Progenitor cell of endocrine pancreas (in vitro differentiated cells): ENCODE measurements around the gene JADE2. TPM values are rescaled to one million over a fixed set of nuclear protein-coding genes. Genes with fewer than 3 reads are reported as not detected.

Source experiments
- DNase-seq: peaks from one replicate; pipeline ENCODE4 v3.0.0; 2021; ENCODE audit warnings: low spot score; ENCODE audit not compliant: unreplicated experiment
- H3K27ac Mint-ChIP-seq: 2 replicates; pipeline ENCODE4 v1.8.0; 2021; ENCODE audit warnings: mild to moderate bottlenecking, moderate library complexity, mixed read lengths
- H3K27me3 Mint-ChIP-seq: 2 replicates; pipeline ENCODE4 v1.8.0; 2021; ENCODE audit warnings: mixed read lengths
- H3K36me3 Mint-ChIP-seq: 2 replicates; pipeline ENCODE4 v1.8.0; 2022; ENCODE audit warnings: mixed read lengths; ENCODE audit not compliant: insufficient read depth
- H3K4me1 Mint-ChIP-seq: 2 replicates; pipeline ENCODE4 v1.8.0; 2021; ENCODE audit warnings: low read depth, mixed read lengths
- H3K4me3 Mint-ChIP-seq: 2 replicates; pipeline ENCODE4 v1.8.0; 2021; ENCODE audit warnings: low read depth, mild to moderate bottlenecking, moderate library complexity, mixed read lengths
- H3K9me3 Mint-ChIP-seq: 2 replicates; pipeline ENCODE4 v1.8.0; 2021; ENCODE audit warnings: low read depth, mixed read lengths
- total RNA-seq: library from RNA; stranded (reverse); gene quantifications from 2 replicates; pipeline ENCODE4 v1.2.1, GENCODE V29; 2021
- TF ChIP-seq, protein P1 (sequence below): fragments of 200-600 bp; sonication (generic); IDR thresholded peaks from one replicate; pipeline ENCODE4 v1.5.0; 2021; ENCODE audit warnings: antibody characterized with exemption, mild to moderate bottlenecking; ENCODE audit not compliant: unreplicated experiment

Gene JADE2
- total RNA-seq, 1 donor from 2014 or later = 6.7 TPM

- TF ChIP-seq, protein P1, sequence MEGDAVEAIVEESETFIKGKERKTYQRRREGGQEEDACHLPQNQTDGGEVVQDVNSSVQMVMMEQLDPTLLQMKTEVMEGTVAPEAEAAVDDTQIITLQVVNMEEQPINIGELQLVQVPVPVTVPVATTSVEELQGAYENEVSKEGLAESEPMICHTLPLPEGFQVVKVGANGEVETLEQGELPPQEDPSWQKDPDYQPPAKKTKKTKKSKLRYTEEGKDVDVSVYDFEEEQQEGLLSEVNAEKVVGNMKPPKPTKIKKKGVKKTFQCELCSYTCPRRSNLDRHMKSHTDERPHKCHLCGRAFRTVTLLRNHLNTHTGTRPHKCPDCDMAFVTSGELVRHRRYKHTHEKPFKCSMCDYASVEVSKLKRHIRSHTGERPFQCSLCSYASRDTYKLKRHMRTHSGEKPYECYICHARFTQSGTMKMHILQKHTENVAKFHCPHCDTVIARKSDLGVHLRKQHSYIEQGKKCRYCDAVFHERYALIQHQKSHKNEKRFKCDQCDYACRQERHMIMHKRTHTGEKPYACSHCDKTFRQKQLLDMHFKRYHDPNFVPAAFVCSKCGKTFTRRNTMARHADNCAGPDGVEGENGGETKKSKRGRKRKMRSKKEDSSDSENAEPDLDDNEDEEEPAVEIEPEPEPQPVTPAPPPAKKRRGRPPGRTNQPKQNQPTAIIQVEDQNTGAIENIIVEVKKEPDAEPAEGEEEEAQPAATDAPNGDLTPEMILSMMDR = no peak
- peaks cover 3% of the 10 kb centered on the region for H3K36me3 Mint-ChIP-seq
- no peaks in the 10 kb centered on the region for H3K9me3 Mint-ChIP-seq
- no peaks in the 10 kb centered on the region for H3K27me3 Mint-ChIP-seq
- H3K27ac Mint-ChIP-seq = no peak overlapping the region
- no peak for DNase-seq
- H3K4me3 Mint-ChIP-seq = no peak overlapping the region
- no peaks in the 10 kb centered on the region for H3K4me1 Mint-ChIP-seq
Observed at GRCh38 chr5:134563221-134563620, 37.8 kb downstream of the JADE2 start.

- Mint-ChIP-seq H3K4me1 (no peaks in the 10 kb centered on the region), H3K4me3 (no peak overlapping the region), H3K27me3 (no peaks in the 10 kb centered on the region), H3K36me3 (peaks cover 3% of the 10 kb centered on the region), H3K27ac (no peak overlapping the region), H3K9me3 (no peaks in the 10 kb centered on the region)
- no peak for DNase-seq
- TF ChIP-seq, protein P1 = no peak
Observed at GRCh38 chr5:134563962-134564361, 38.5 kb downstream of the JADE2 start.

DNA sequence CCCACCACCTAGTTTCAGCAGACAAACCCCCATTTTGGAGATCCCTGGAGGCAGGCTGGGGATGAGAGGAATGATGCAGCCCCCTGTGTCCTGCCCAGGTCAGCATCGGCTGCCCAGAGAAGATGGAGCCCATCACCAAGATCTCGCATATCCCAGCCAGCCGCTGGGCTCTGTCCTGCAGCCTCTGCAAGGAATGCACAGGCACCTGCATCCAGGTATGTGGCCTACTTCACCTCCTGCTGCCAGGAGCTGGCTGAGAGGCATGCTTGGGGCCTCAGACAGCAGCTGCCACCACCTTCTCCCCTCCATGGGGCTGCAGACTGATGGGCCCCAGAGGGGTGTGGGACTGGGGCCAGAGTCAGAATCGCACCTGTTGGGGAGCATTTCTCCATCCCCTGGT is 38.9 kb downstream of the JADE2 start:
- Mint-ChIP-seq H3K4me3 (no peak overlapping the region), H3K36me3 (peaks cover 3% of the 10 kb centered on the region), H3K27ac (no peak overlapping the region), H3K4me1 (no peaks in the 10 kb centered on the region), H3K9me3 (no peaks in the 10 kb centered on the region), H3K27me3 (no peaks in the 10 kb centered on the region)
- no peak for DNase-seq
- TF ChIP-seq, protein P1 = no peak

- Mint-ChIP-seq H3K4me1 (peaks cover 3% of the 10 kb centered on the region), H3K4me3 (no peak overlapping the region), H3K36me3 (peaks cover 3% of the 10 kb centered on the region), H3K27me3 (no peaks in the 10 kb centered on the region), H3K27ac (no peak overlapping the region), H3K9me3 (no peaks in the 10 kb centered on the region)
- DNase-seq = no peak
- TF ChIP-seq, protein P1 = no peak
Observed at GRCh38 chr5:134565791-134566740, 40.6 kb downstream of the JADE2 start.

DNA sequence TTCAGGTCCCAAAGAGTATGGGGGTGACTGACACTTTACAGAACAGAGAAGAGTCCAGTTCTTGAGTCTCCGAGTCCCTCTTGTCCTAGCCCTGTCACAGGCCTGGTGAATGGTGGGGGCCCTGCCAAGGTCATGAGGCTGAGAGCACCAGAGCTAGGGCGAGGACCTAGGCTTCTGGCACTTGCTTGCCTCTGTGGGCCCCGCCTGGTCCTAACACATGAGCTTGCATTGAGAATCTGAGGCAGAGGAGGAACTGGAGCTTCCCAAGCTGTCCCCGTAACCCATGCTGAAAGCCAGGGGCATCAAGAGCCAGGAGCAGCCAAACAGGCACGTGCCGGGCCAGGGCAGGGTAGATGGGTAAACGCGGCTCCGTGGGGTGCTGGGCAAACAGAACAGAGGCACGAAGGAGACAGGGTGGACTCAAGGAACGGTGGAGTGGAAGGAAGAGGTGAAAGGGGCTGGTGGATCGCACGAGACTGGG is 41.3 kb downstream of the JADE2 start:
- TF ChIP-seq, protein P1 = no peak
- Mint-ChIP-seq H3K4me3 (no peak overlapping the region), H3K4me1 (peaks cover 3% of the 10 kb centered on the region), H3K9me3 (no peaks in the 10 kb centered on the region), H3K27me3 (no peaks in the 10 kb centered on the region), H3K27ac (no peak overlapping the region), H3K36me3 (peaks cover 3% of the 10 kb centered on the region)
- no peak for DNase-seq
